Activated CD4-positive, alpha-beta T cell treated with anti-CD3 and anti-CD28 coated beads, Interleukin-2, amount 50 U/mL, for 1 hour (primary cell): ENCODE results near the gene VNN1.

Source experiments
- DNase-seq: peaks from one replicate; pipeline ENCODE4 v3.0.0-alpha.2; 2020

The VNN1 gene

GRCh38 chr6:132713352-132714134 is at the start of gene VNN1:
Gene VNN1, minus strand, starts transcription at chr6:132714055. Its CDS starts 20 bp downstream, at chr6:132714035.
- no peak for DNase-seq

GRCh38 chr6:132763269-132763668 is 49.4 kb upstream of the VNN1 start:
- peak; percentile 10 for DNase-seq

GRCh38 chr6:132760256-132760655 is 46.4 kb upstream of the VNN1 start:
- no peak for DNase-seq

GRCh38 chr6:132758689-132759088 is 44.8 kb upstream of the VNN1 start:
- no peak for DNase-seq

- no peak for DNase-seq
Observed at GRCh38 chr6:132752255-132752654, 38.4 kb upstream of the VNN1 start.

- no peak for DNase-seq
Observed at GRCh38 chr6:132751828-132752227, 38.0 kb upstream of the VNN1 start.

GRCh38 chr6:132751306-132751705 is 37.5 kb upstream of the VNN1 start:
- DNase-seq, result no peak

GRCh38 chr6:132750455-132751248 is 36.8 kb upstream of the VNN1 start:
- no peak for DNase-seq

GRCh38 chr6:132749111-132749510 is 35.3 kb upstream of the VNN1 start:
- no peak for DNase-seq

- DNase-seq, result no peak
Observed at GRCh38 chr6:132748446-132748845, 34.6 kb upstream of the VNN1 start.

- no peak for DNase-seq
Observed at GRCh38 chr6:132746048-132746447, 32.2 kb upstream of the VNN1 start.

GRCh38 chr6:132742495-132742894 is 28.6 kb upstream of the VNN1 start:
- no peak for DNase-seq

- no peak for DNase-seq
Observed at GRCh38 chr6:132741281-132741680, 27.4 kb upstream of the VNN1 start.

- no peak for DNase-seq
Observed at GRCh38 chr6:132736239-132736638, 22.4 kb upstream of the VNN1 start.

GRCh38 chr6:132734694-132735236 is 20.9 kb upstream of the VNN1 start:
- no peak for DNase-seq

GRCh38 chr6:132733814-132734213 is 20.0 kb upstream of the VNN1 start:
- no peak for DNase-seq

GRCh38 chr6:132733283-132733682 is 19.4 kb upstream of the VNN1 start:
- DNase-seq, result no peak

- no peak for DNase-seq
Observed at GRCh38 chr6:132731086-132731485, 17.2 kb upstream of the VNN1 start.

GRCh38 chr6:132730560-132730959 is 16.7 kb upstream of the VNN1 start:
- no peak for DNase-seq

GRCh38 chr6:132728616-132729015 is 14.8 kb upstream of the VNN1 start:
- DNase-seq, result no peak

GRCh38 chr6:132726608-132726975 is 12.7 kb upstream of the VNN1 start:
- no peak for DNase-seq

- DNase-seq, result no peak
Observed at GRCh38 chr6:132725947-132726607, 12.2 kb upstream of the VNN1 start.

GRCh38 chr6:132725471-132725870 is 11.6 kb upstream of the VNN1 start:
- DNase-seq, result no peak
